H9 (cell line): Measurements from ENCODE around the gene CDH4. TPM values are rescaled to one million over a fixed set of nuclear protein-coding genes. Genes with fewer than 3 reads are reported as not detected.

Experiments
- DNase-seq: peaks from one replicate; pipeline ENCODE4 v3.0.0-alpha.2; 2017
- H2AFZ ChIP-seq: one replicate; pipeline ENCODE4 v1.6.1; 2013; ENCODE audit warnings: mild to moderate bottlenecking, low read length, control low read depth, moderate library complexity
- H2AK5ac ChIP-seq: 2 replicates; pipeline ENCODE4 v1.6.1; 2013; ENCODE audit warnings: low read length, control low read depth, mixed read lengths; ENCODE audit not compliant: insufficient read length
- H2BK120ac ChIP-seq: one replicate; pipeline ENCODE4 v1.6.1; 2013; ENCODE audit warnings: low read depth, mild to moderate bottlenecking, low read length, control low read depth, inconsistent platforms; ENCODE audit not compliant: poor library complexity, severe bottlenecking
- H2BK12ac ChIP-seq: 2 replicates; pipeline ENCODE4 v1.6.1; 2013; ENCODE audit warnings: low read length, control low read depth, mixed read lengths, low read depth; ENCODE audit not compliant: insufficient read length
- H2BK15ac ChIP-seq: 2 replicates; pipeline ENCODE4 v1.6.1; 2013; ENCODE audit warnings: low read depth, low read length, control low read depth
- H2BK20ac ChIP-seq: one replicate; pipeline ENCODE4 v1.6.1; 2013; ENCODE audit warnings: low read depth, mild to moderate bottlenecking, low read length, control low read depth, inconsistent platforms; ENCODE audit not compliant: poor library complexity, severe bottlenecking
- H2BK5ac ChIP-seq: 2 replicates; pipeline ENCODE4 v1.6.1; 2013; ENCODE audit warnings: low read length, control low read depth, mixed read lengths; ENCODE audit not compliant: insufficient read length
- H3K14ac ChIP-seq: 2 replicates; pipeline ENCODE4 v1.6.1; 2013; ENCODE audit warnings: low read length, control low read depth; ENCODE audit not compliant: insufficient read depth
- H3K18ac ChIP-seq: 2 replicates; pipeline ENCODE4 v1.6.1; 2013; ENCODE audit warnings: low read depth, mild to moderate bottlenecking, mixed read lengths, low read length, control low read depth; ENCODE audit not compliant: insufficient read length
- H3K23ac ChIP-seq: 2 replicates; pipeline ENCODE4 v1.6.1; 2013; ENCODE audit warnings: low read length, control low read depth, mixed read lengths, low read depth; ENCODE audit not compliant: insufficient read length
- H3K23me2 ChIP-seq: 2 replicates; pipeline ENCODE4 v1.6.1; 2013; ENCODE audit warnings: low read depth, mild to moderate bottlenecking, mixed read lengths, low read length, control low read depth; ENCODE audit not compliant: insufficient read length, poor library complexity, severe bottlenecking
- H3K27ac ChIP-seq: 2 replicates; pipeline ENCODE4 v1.5.1; 2013; ENCODE audit warnings: low read length, control low read depth, mixed read lengths, low read depth; ENCODE audit not compliant: insufficient read length
- H3K27me3 ChIP-seq: 2 replicates; pipeline ENCODE4 v1.6.1; 2013; ENCODE audit warnings: low read length, control low read depth, inconsistent platforms; ENCODE audit not compliant: insufficient read depth
- H3K4ac ChIP-seq: 2 replicates; pipeline ENCODE4 v1.6.1; 2013; ENCODE audit warnings: low read depth, mild to moderate bottlenecking, control low read depth, inconsistent platforms, low read length, moderate library complexity
- H3K4me1 ChIP-seq: 2 replicates; pipeline ENCODE4 v1.6.1; 2013; ENCODE audit warnings: low read length, control low read depth, inconsistent platforms; ENCODE audit not compliant: insufficient read depth
- H3K4me2 ChIP-seq: 2 replicates; pipeline ENCODE4 v1.6.1; 2013; ENCODE audit warnings: low read length, control low read depth, mixed read lengths; ENCODE audit not compliant: insufficient read length, insufficient read depth
- H3K56ac ChIP-seq: 2 replicates; pipeline ENCODE4 v1.6.1; 2013; ENCODE audit warnings: low read depth, mild to moderate bottlenecking, mixed read lengths, low read length, control low read depth; ENCODE audit not compliant: insufficient read length
- H3K79me1 ChIP-seq: 2 replicates; pipeline ENCODE4 v1.6.1; 2013; ENCODE audit warnings: low read depth, mild to moderate bottlenecking, moderate library complexity, low read length, control low read depth, inconsistent platforms; ENCODE audit not compliant: insufficient read depth, poor library complexity, severe bottlenecking
- H3K79me2 ChIP-seq: 2 replicates; pipeline ENCODE4 v1.6.1; 2013; ENCODE audit warnings: low read length, control low read depth, inconsistent platforms; ENCODE audit not compliant: insufficient read depth
- H3K9ac ChIP-seq: 2 replicates; pipeline ENCODE4 v1.6.1; 2013; ENCODE audit warnings: low read length, control low read depth, mixed read lengths; ENCODE audit not compliant: insufficient read length; ENCODE audit errors: extremely low read depth
- H3K9me3 ChIP-seq: one replicate; pipeline ENCODE4 v1.6.1; 2013; ENCODE audit warnings: low read depth, low read length, inconsistent platforms; ENCODE audit not compliant: control insufficient read depth
- H3T11ph ChIP-seq: one replicate; pipeline ENCODE4 v1.6.1; 2013; ENCODE audit warnings: mild to moderate bottlenecking, low read length, control low read depth, inconsistent platforms
- H4K20me1 ChIP-seq: one replicate; pipeline ENCODE4 v1.6.1; 2013; ENCODE audit not compliant: control insufficient read depth, insufficient read length, insufficient read depth
- H4K5ac ChIP-seq: 2 replicates; pipeline ENCODE4 v1.6.1; 2013; ENCODE audit warnings: low read depth, mild to moderate bottlenecking, mixed read lengths, low read length, control low read depth; ENCODE audit not compliant: insufficient read length
- H4K8ac ChIP-seq: replicated peaks from 2 replicates; pipeline ENCODE4 v1.6.1; 2013; ENCODE audit warnings: low read length, control low read depth, mixed read lengths, low read depth; ENCODE audit not compliant: insufficient read length
- H4K91ac ChIP-seq: 2 replicates; pipeline ENCODE4 v1.6.1; 2013; ENCODE audit warnings: low read depth, mild to moderate bottlenecking, moderate library complexity, mixed read lengths, low read length, control low read depth; ENCODE audit not compliant: insufficient read length
- H3K27ac Mint-ChIP-seq, 3 experiments: 2 replicates in 2 of 3; 3 replicates in 1 of 3; pipeline ENCODE4 v1.8.0; 2020 to 2021; ENCODE audit warnings: mixed read lengths in 3 of 3, mild to moderate bottlenecking in 1 of 3, moderate library complexity in 1 of 3
- H3K27me3 Mint-ChIP-seq: 2 replicates; pipeline ENCODE4 v1.8.0; 2021; ENCODE audit warnings: low read depth, mild to moderate bottlenecking, moderate library complexity, mixed read lengths
- H3K36me3 Mint-ChIP-seq, 3 experiments: 2 replicates in 2 of 3; 3 replicates in 1 of 3; pipeline ENCODE4 v1.8.0; 2020 to 2021; ENCODE audit warnings: low read depth in 3 of 3, mixed read lengths in 3 of 3; ENCODE audit not compliant: insufficient read depth in 1 of 3
- H3K4me1 Mint-ChIP-seq, 2 experiments: 2 replicates each; pipeline ENCODE4 v1.8.0; 2020; ENCODE audit warnings: mixed read lengths in 2 of 2
- H3K4me3 Mint-ChIP-seq, 2 experiments: 2 replicates in 1 of 2; 3 replicates in 1 of 2; pipeline ENCODE4 v1.8.0; 2020 to 2021; ENCODE audit warnings: mild to moderate bottlenecking in 2 of 2, mixed read lengths in 2 of 2, moderate library complexity in 1 of 2
- H3K9me3 Mint-ChIP-seq, 2 experiments: 2 replicates in 1 of 2; 3 replicates in 1 of 2; pipeline ENCODE4 v1.8.0; 2020; ENCODE audit warnings: mild to moderate bottlenecking in 2 of 2, mixed read lengths in 2 of 2, moderate library complexity in 1 of 2
- WGBS: extraction: QIAGEN DNeasy Blood & Tissue Kit; methylation state at CpG from one replicate; pipeline ENCODE4 v1.1.7; 2013; ENCODE audit warnings: missing lambda C conversion rate, low lambda C conversion rate, mixed read lengths; ENCODE audit not compliant: insufficient read length; ENCODE audit errors: extremely low coverage; 5-methylcytosine and 5-hydroxymethylcytosine counted together
- total RNA-seq: library from RNA; stranded (reverse); gene quantifications from 2 replicates; pipeline ENCODE4 v1.2.1, GENCODE V29; 2021
- TF ChIP-seq, protein P1 (sequence below): fragments of 200-600 bp; sonication (generic); conservative IDR thresholded peaks from 3 replicates; pipeline ENCODE4 v1.8.0; 2021; ENCODE audit warnings: antibody characterized with exemption, mild to moderate bottlenecking

CDH4 gene
- total RNA-seq, 1 experiment from 2014 or later, result 3.0 TPM

DNA sequence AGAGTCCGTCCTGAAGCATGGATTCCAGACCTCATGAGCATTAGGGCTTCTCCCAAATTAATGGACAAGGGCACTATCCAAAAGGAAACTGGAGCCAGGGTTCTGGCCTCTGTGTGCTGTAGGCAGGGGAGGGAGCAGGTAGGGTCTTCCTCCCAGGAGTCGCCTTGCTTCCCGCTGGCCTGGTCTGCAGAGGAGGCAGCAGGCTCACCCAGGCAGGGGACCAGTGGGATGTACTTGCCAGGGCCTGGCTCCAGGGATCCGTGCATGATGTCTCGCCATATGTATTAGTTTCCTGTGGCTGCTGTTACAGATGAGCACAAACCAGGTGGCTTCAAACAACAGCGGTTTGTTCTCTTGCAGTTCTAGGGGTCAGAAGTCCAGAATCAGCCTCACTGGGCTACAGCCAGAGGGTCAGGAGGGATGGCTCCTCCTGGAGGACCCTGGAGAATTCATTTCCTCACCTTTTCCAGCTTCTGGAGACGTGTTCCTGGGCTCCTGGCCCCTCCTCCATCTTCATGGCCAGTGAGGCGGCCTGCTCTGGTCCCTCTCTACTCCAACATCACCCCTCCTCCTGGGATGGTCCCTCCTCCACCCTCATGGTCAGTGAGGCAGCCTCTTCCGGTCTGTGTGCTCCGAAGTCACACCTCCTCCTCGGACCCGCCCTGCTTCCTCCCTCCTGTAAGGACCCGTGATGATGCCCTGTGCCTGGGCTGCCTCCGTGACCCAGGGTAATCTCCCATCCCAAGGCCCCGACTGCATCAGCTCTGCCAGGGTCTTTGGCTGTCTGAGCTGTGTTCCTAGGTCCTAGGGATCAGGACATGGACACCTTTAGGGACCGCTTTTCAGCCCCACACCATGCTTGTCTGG is 329.1 kb downstream of the CDH4 start:
- Histone ChIP-seq H4K5ac (no peak overlapping the region), H4K8ac (no peak overlapping the region), H3K14ac (no peak overlapping the region), H2BK20ac (no peak overlapping the region), H3T11ph (no peak overlapping the region), H3K18ac (no peak overlapping the region), H3K27ac (no peak overlapping the region), H3K79me2 (no peaks in the 10 kb centered on the region), H4K20me1 (no peaks in the 10 kb centered on the region), H3K4me1 (no peaks in the 10 kb centered on the region), H3K79me1 (no peaks in the 10 kb centered on the region), H3K4ac (no peak overlapping the region), H2BK15ac (no peak overlapping the region), H3K9me3 (no peaks in the 10 kb centered on the region), H3K23me2 (no peaks in the 10 kb centered on the region), H3K23ac (no peak overlapping the region), H2BK120ac (no peak overlapping the region), H2BK5ac (no peak overlapping the region), H4K91ac (no peak overlapping the region), H3K9ac (no peak overlapping the region), H3K4me2 (no peak overlapping the region), H2AK5ac (no peak overlapping the region), H2BK12ac (no peak overlapping the region), H3K27me3 (no peaks in the 10 kb centered on the region; the same call in 1 of the 2 replicates), H3K56ac (no peak overlapping the region), H2AFZ (no peak overlapping the region)
- Mint-ChIP-seq H3K4me1 (peaks cover 6% of the 10 kb centered on the region in 2 experiments; a peak in 3 of 4 replicates), H3K27ac (peak overlapping the region in 1 of 3 experiments; percentile 56; a peak in 2 of 7 replicates), H3K9me3 (no peaks in the 10 kb centered on the region), H3K27me3 (peaks cover 24% of the 10 kb centered on the region), H3K4me3 (no peak overlapping the region), H3K36me3 (no peaks in the 10 kb centered on the region)
- TF ChIP-seq, protein P1, sequence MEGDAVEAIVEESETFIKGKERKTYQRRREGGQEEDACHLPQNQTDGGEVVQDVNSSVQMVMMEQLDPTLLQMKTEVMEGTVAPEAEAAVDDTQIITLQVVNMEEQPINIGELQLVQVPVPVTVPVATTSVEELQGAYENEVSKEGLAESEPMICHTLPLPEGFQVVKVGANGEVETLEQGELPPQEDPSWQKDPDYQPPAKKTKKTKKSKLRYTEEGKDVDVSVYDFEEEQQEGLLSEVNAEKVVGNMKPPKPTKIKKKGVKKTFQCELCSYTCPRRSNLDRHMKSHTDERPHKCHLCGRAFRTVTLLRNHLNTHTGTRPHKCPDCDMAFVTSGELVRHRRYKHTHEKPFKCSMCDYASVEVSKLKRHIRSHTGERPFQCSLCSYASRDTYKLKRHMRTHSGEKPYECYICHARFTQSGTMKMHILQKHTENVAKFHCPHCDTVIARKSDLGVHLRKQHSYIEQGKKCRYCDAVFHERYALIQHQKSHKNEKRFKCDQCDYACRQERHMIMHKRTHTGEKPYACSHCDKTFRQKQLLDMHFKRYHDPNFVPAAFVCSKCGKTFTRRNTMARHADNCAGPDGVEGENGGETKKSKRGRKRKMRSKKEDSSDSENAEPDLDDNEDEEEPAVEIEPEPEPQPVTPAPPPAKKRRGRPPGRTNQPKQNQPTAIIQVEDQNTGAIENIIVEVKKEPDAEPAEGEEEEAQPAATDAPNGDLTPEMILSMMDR, result no peak
- whole genome bisulfite sequencing, result no CpG with 5 or more reads among the region's 16 CpGs
- DNase-seq, result no peak
